ENCODE results near the gene FNBP1. TPM values are rescaled to one million over a fixed set of nuclear protein-coding genes. Genes with fewer than 3 reads are reported as not detected.

FNBP1 gene
- total and polyA plus RNA-seq, 2 of the 13 experiments (the other 11 are each of a cell fraction or from before 2014, with no cell fraction given): 5.4 to 19.5 TPM

DNA sequence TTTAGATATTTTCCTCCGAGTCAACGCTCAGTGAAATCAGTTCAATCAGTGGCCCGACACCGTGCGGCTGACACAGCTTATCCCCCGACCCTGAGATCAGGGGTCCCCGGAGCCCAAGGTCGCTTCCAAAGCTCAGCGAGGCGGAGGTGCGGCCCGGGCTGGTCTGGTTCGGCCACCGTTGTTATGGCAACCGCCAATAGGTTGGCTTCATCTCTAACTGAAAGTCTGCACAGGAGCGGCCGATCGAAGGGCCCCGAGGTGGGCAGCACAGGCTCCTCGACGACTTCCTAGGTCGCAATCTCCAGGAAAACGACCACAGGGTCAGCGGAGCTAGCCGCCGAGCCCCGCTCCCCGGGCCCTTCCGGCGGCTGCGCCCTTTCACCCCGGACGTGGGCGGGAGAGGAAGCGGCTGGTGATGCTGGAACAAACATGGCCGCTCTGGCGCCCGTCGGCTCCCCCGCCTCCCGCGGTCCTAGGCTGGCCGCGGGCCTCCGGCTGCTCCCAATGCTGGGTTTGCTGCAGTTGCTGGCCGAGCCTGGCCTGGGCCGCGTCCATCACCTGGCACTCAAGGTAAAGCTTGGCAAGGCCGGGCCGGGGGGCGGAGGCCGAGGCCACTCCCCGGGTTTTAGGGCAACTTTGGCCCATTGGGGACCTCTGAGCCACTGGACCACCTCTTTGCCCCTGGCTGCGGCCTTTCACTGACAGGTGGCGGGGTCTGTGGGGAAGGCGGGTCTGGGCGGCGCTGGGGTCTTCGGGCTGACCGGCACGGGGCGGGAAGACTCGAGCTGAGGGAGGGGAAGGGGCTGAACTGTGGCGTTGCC lies 10.7 kb upstream of the FNBP1 start, which contains the start of gene GPR107 (continued):
- TF ChIP-seq, protein P1, sequence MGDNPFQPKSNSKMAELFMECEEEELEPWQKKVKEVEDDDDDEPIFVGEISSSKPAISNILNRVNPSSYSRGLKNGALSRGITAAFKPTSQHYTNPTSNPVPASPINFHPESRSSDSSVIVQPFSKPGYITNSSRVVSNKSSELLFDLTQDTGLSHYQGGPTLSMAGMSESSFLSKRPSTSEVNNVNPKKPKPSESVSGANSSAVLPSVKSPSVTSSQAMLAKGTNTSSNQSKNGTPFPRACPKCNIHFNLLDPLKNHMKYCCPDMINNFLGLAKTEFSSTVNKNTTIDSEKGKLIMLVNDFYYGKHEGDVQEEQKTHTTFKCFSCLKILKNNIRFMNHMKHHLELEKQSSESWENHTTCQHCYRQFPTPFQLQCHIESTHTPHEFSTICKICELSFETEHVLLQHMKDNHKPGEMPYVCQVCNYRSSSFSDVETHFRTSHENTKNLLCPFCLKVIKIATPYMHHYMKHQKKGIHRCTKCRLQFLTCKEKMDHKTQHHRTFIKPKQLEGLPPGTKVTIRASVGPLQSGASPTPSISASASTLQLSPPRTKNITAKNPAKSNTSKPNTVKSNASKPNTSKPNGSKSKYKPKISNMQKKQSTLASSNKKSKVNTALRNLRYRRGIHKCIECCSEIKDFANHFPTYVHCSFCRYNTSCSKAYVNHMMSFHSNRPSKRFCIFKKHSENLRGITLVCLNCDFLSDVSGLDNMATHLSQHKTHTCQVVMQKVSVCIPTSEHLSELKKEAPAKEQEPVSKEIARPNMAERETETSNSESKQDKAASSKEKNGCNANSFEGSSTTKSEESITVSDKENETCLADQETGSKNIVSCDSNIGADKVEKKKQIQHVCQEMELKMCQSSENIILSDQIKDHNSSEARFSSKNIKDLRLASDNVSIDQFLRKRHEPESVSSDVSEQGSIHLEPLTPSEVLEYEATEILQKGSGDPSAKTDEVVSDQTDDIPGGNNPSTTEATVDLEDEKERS (CRISPR knock-in tag; IDR thresholded peaks at IDR 0.05): no peak; the same call in 1 of the 2 replicates
- TF ChIP-seq MATR3 (CRISPR knock-in tag; IDR thresholded peaks at IDR 0.05): no peak
- no peak for TF ChIP-seq STAT5B (CRISPR knock-in tag; IDR thresholded peaks at IDR 0.05)
- TF ChIP-seq ZNF20 (CRISPR knock-in tag; IDR thresholded peaks at IDR 0.05): 0 out of 2 replicates have a peak, but pooled peaks have one; percentile 38
- peak; percentile 82 for TF ChIP-seq ZNF781 (CRISPR knock-in tag; IDR thresholded peaks at IDR 0.05; ENCODE audit: borderline replicate concordance, not compliant biosample characterization)
- TF ChIP-seq HOXA3 (CRISPR knock-in tag; IDR thresholded peaks at IDR 0.05): peak; percentile 83
- no peak for TF ChIP-seq REPIN1 (CRISPR knock-in tag; IDR thresholded peaks at IDR 0.05; ENCODE audit: borderline replicate concordance, low read depth)
- peak; percentile 20; the same call in 1 of the 2 replicates for TF ChIP-seq PITX1 (CRISPR knock-in tag; IDR thresholded peaks at IDR 0.05)
- TF ChIP-seq ZNF547 (CRISPR knock-in tag; IDR thresholded peaks at IDR 0.05): no peak; the same call in 1 of the 2 replicates
- TF ChIP-seq GTF2F1 (IDR thresholded peaks at IDR 0.05; ENCODE audit: low read length): no peak
- TF ChIP-seq, protein P2, sequence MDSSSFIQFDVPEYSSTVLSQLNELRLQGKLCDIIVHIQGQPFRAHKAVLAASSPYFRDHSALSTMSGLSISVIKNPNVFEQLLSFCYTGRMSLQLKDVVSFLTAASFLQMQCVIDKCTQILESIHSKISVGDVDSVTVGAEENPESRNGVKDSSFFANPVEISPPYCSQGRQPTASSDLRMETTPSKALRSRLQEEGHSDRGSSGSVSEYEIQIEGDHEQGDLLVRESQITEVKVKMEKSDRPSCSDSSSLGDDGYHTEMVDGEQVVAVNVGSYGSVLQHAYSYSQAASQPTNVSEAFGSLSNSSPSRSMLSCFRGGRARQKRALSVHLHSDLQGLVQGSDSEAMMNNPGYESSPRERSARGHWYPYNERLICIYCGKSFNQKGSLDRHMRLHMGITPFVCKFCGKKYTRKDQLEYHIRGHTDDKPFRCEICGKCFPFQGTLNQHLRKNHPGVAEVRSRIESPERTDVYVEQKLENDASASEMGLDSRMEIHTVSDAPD (CRISPR knock-in tag; IDR thresholded peaks at IDR 0.05): no peak
- no peak for TF ChIP-seq FOXA1 (IDR thresholded peaks at IDR 0.05)
- no peak for TF ChIP-seq FOXA1 (CRISPR knock-in tag; IDR thresholded peaks at IDR 0.05)
- TF ChIP-seq SMAD3 (CRISPR knock-in tag; IDR thresholded peaks at IDR 0.05): peak; percentile 56; the same call in 1 of the 2 replicates
- no peak for TF ChIP-seq ZNF530 (CRISPR knock-in tag; IDR thresholded peaks at IDR 0.05; ENCODE audit: low read depth)
- peak; percentile 84; the same call in 1 of the 2 replicates for TF ChIP-seq GLI4 (CRISPR knock-in tag; IDR thresholded peaks at IDR 0.05; ENCODE audit: borderline replicate concordance)
- no peak for TF ChIP-seq ZNF432 (CRISPR knock-in tag; IDR thresholded peaks at IDR 0.05; ENCODE audit: borderline replicate concordance)
- TF ChIP-seq SALL1 (CRISPR knock-in tag; IDR thresholded peaks at IDR 0.05): peak; percentile 77
- peak; percentile 46 for TF ChIP-seq MED8 (CRISPR knock-in tag; IDR thresholded peaks at IDR 0.05; ENCODE audit: insufficient replicate concordance)
- TF ChIP-seq, protein P3, sequence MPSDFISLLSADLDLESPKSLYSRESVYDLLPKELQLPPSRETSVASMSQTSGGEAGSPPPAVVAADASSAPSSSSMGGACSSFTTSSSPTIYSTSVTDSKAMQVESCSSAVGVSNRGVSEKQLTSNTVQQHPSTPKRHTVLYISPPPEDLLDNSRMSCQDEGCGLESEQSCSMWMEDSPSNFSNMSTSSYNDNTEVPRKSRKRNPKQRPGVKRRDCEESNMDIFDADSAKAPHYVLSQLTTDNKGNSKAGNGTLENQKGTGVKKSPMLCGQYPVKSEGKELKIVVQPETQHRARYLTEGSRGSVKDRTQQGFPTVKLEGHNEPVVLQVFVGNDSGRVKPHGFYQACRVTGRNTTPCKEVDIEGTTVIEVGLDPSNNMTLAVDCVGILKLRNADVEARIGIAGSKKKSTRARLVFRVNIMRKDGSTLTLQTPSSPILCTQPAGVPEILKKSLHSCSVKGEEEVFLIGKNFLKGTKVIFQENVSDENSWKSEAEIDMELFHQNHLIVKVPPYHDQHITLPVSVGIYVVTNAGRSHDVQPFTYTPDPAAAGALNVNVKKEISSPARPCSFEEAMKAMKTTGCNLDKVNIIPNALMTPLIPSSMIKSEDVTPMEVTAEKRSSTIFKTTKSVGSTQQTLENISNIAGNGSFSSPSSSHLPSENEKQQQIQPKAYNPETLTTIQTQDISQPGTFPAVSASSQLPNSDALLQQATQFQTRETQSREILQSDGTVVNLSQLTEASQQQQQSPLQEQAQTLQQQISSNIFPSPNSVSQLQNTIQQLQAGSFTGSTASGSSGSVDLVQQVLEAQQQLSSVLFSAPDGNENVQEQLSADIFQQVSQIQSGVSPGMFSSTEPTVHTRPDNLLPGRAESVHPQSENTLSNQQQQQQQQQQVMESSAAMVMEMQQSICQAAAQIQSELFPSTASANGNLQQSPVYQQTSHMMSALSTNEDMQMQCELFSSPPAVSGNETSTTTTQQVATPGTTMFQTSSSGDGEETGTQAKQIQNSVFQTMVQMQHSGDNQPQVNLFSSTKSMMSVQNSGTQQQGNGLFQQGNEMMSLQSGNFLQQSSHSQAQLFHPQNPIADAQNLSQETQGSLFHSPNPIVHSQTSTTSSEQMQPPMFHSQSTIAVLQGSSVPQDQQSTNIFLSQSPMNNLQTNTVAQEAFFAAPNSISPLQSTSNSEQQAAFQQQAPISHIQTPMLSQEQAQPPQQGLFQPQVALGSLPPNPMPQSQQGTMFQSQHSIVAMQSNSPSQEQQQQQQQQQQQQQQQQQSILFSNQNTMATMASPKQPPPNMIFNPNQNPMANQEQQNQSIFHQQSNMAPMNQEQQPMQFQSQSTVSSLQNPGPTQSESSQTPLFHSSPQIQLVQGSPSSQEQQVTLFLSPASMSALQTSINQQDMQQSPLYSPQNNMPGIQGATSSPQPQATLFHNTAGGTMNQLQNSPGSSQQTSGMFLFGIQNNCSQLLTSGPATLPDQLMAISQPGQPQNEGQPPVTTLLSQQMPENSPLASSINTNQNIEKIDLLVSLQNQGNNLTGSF (CRISPR knock-in tag; IDR thresholded peaks at IDR 0.05): no peak
